SK-N-SH (cell line): ENCODE results near the gene CLSTN2. TPM values are rescaled to one million over a fixed set of nuclear protein-coding genes. Genes with fewer than 3 reads are reported as not detected.

ENCODE experiments used
- CTCF ChIA-PET: fragments of 300-600, 350-600 bp; formaldehyde crosslinking; extraction: SDS; loops from one replicate; lab custom pipeline; 2021; lab: Yijun Ruan, JAX
- POLR2A ChIA-PET: fragments of 350-600 bp; sonication (Branson Sonifier 250); formaldehyde crosslinking; extraction: SDS; loops from one replicate; lab custom pipeline; 2020; ENCODE audit warnings: antibody characterized with exemption, inconsistent platforms; lab: Yijun Ruan, JAX
- DNase-seq: peaks from one replicate; pipeline ENCODE4 v3.0.0; 2012
- H2AFZ ChIP-seq: fragments of 200-600 bp; sonication (generic); 2 replicates; pipeline ENCODE4 v1.8.1; 2016; ENCODE audit warnings: antibody characterized with exemption, mild to moderate bottlenecking, low read depth
- H3F3A ChIP-seq: fragments of 200-600 bp; sonication (generic); replicated peaks from 2 replicates; pipeline ENCODE3; 2016; ENCODE audit warnings: antibody characterized with exemption, mild to moderate bottlenecking; ENCODE audit not compliant: insufficient read depth
- H3K27ac ChIP-seq, 2 experiments: fragments of 200-500 bp in 1 of 2; fragments of 200-600 bp in 1 of 2; sonication (Bioruptor generic) in 1 of 2; sonication (generic), shearing (Covaris generic) in 1 of 2; 2 replicates each; pipeline versions ENCODE4 v1.5.1 to v1.6.1; 2014 to 2016; ENCODE audit warnings: low read depth in 2 of 2, inconsistent platforms in 1 of 2, low read length in 1 of 2, mild to moderate bottlenecking in 1 of 2, mixed read lengths in 1 of 2
- H3K27me3 ChIP-seq: fragments of 200-600 bp; sonication (generic), shearing (Covaris generic); 2 replicates; pipeline ENCODE4 v1.6.1; 2016; ENCODE audit warnings: mixed run types; ENCODE audit not compliant: insufficient read depth
- H3K36me3 ChIP-seq, 2 experiments: fragments of 200-500 bp in 1 of 2; fragments of 200-600 bp in 1 of 2; sonication (Bioruptor generic) in 1 of 2; sonication (generic) in 1 of 2; replicated peaks in 1 of 2; 2 replicates each; pipeline versions ENCODE3 to v1.5.1; 2014 to 2016; ENCODE audit warnings: low read length in 1 of 2, mild to moderate bottlenecking in 1 of 2; ENCODE audit not compliant: insufficient read depth in 2 of 2, control insufficient read depth in 1 of 2
- H3K4me1 ChIP-seq, 2 experiments: fragments of 200-500 bp in 1 of 2; fragments of 200-600 bp in 1 of 2; sonication (Bioruptor generic) in 1 of 2; sonication (generic), shearing (Covaris generic) in 1 of 2; 2 replicates each; pipeline versions ENCODE4 v1.5.1 to v1.6.1; 2014 to 2016; ENCODE audit warnings: low read depth in 1 of 2, low read length in 1 of 2, mixed run types in 1 of 2; ENCODE audit not compliant: insufficient read depth in 2 of 2, control insufficient read depth in 1 of 2
- H3K4me2 ChIP-seq: fragments of 200-600 bp; sonication (generic), shearing (Covaris generic); 2 replicates; pipeline ENCODE4 v1.6.1; 2017; ENCODE audit warnings: mixed run types
- H3K4me3 ChIP-seq, 2 experiments: fragments of 200-500 bp in 1 of 2; fragments of 200-600 bp in 1 of 2; sonication (Bioruptor generic) in 1 of 2; sonication (generic), shearing (Covaris generic) in 1 of 2; 2 replicates each; pipeline versions ENCODE4 v1.5.1 to v1.8.1; 2014 to 2016; ENCODE audit warnings: low read depth in 2 of 2, inconsistent platforms in 1 of 2, low read length in 1 of 2, mild to moderate bottlenecking in 1 of 2, mixed read lengths in 1 of 2, moderate library complexity in 1 of 2
- H3K79me2 ChIP-seq: fragments of 200-600 bp; sonication (generic); 2 replicates; pipeline ENCODE4 v1.8.1; 2017; ENCODE audit warnings: mild to moderate bottlenecking; ENCODE audit not compliant: insufficient read depth
- H3K9ac ChIP-seq: fragments of 200-600 bp; sonication (generic); 2 replicates; pipeline ENCODE4 v1.6.1; 2017; ENCODE audit warnings: mixed run types
- H3K9me2 ChIP-seq: fragments of 200-600 bp; sonication (generic); 2 replicates; pipeline ENCODE4 v1.6.1; 2017; ENCODE audit warnings: mixed run types
- H3K9me3 ChIP-seq: fragments of 200-600 bp; sonication (generic); 2 replicates; pipeline ENCODE4 v1.6.1; 2017; ENCODE audit warnings: mixed run types, mild to moderate bottlenecking, moderate library complexity
- H4K20me1 ChIP-seq: fragments of 200-600 bp; sonication (generic); 2 replicates; pipeline ENCODE4 v1.6.1; 2017; ENCODE audit warnings: mild to moderate bottlenecking, mixed run types; ENCODE audit not compliant: insufficient read depth
- CHD2 ChIP-seq: fragments of 150-350 bp; IDR thresholded peaks from 2 replicates; pipeline ENCODE4 v1.6.1; 2018; ENCODE audit warnings: low read length; ENCODE audit not compliant: partially characterized antibody
- ELF1 ChIP-seq: IDR thresholded peaks from 2 replicates; pipeline ENCODE4 v1.4.0; 2012
- EP300 ChIP-seq, 2 experiments: IDR thresholded peaks; 2 replicates each; pipeline versions ENCODE4 v1.4.0 to v1.6.1; 2012; ENCODE audit warnings: borderline replicate concordance in 1 of 2, low read depth in 1 of 2, low read length in 1 of 2
- EZH2phosphoT487 ChIP-seq: fragments of 200-600 bp; sonication (generic); IDR thresholded peaks from 2 replicates; pipeline ENCODE4 v1.6.1; 2017; ENCODE audit warnings: low read depth, mixed run types, mild to moderate bottlenecking, antibody characterized with exemption, moderate library complexity, borderline replicate concordance
- FOSL2 ChIP-seq: IDR thresholded peaks from 2 replicates; pipeline ENCODE4 v1.4.0; 2012; ENCODE audit warnings: low read depth, mild to moderate bottlenecking, moderate library complexity, borderline replicate concordance
- FOXM1 ChIP-seq: IDR thresholded peaks from 2 replicates; pipeline ENCODE4 v1.4.0; 2012; ENCODE audit warnings: low read depth, mild to moderate bottlenecking
- NFIC ChIP-seq: IDR thresholded peaks from 2 replicates; pipeline ENCODE4 v1.4.0; 2012; ENCODE audit warnings: borderline replicate concordance
- RAD21 ChIP-seq: IDR thresholded peaks from 2 replicates; pipeline ENCODE4 v1.6.1; 2012; ENCODE audit warnings: mild to moderate bottlenecking, low read length
- RCOR1 ChIP-seq: fragments of 150-350 bp; IDR thresholded peaks from 2 replicates; pipeline ENCODE4 v1.6.1; 2017; ENCODE audit warnings: antibody characterized with exemption, low read length
- REST ChIP-seq: IDR thresholded peaks from 2 replicates; pipeline ENCODE4 v1.6.1; 2012; ENCODE audit warnings: mild to moderate bottlenecking, low read depth, low read length, moderate library complexity
- TAF1 ChIP-seq: IDR thresholded peaks from 2 replicates; pipeline ENCODE4 v1.6.1; 2012; ENCODE audit warnings: low read depth, mild to moderate bottlenecking, low read length, moderate library complexity, borderline replicate concordance
- TCF12 ChIP-seq: IDR thresholded peaks from 2 replicates; pipeline ENCODE4 v1.4.0; 2012
- YY1 ChIP-seq: IDR thresholded peaks from 2 replicates; pipeline ENCODE4 v1.4.0; 2012; ENCODE audit warnings: low read depth, mild to moderate bottlenecking
- WGBS: methylation state at CpG from one replicate; pipeline ENCODE4 v1.1.6; 2017; ENCODE audit warnings: low lambda C conversion rate; 5-methylcytosine and 5-hydroxymethylcytosine counted together
- polyA plus RNA-seq, 3 experiments: library from polyadenylated mRNA; depleted of rRNA; stranded (reverse); fragments of >200 nt; gene quantifications; 2 replicates each; pipeline ENCODE4 v1.2.3, GENCODE V29; 2012
- TF ChIP-seq, protein P1 (sequence below): IDR thresholded peaks from 2 replicates; pipeline ENCODE4 v1.4.0; 2012; ENCODE audit warnings: low read depth
- TF ChIP-seq, protein P2 (sequence below): IDR thresholded peaks from 2 replicates; pipeline ENCODE4; 2012

Gene CLSTN2
- polyA plus RNA-seq, 1 of the 3 experiments (the other 2 are of a cell fraction): 0.02 TPM

DNA sequence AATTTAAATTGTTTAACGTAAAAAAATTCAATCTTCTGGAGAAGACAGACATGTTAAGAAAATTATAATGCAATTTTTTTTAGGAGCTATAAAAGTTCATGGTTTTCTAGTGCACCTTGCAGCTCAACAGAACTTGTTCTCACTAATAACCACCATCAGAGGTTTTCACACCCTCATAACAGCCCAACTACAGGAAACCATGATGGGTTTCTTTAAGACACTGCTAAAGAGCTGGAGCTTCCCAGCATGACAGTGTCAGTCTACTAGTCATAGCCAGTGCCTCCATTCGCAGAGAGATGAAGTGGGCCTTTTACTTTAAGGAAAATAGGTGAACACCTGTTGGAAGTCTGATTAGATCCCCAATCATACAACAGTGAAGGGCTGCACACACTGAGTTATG lies 518.8 kb downstream of the CLSTN2 start (continued):
- TF ChIP-seq ELF1: no peak
- TF ChIP-seq, all 33 proteins: peak for 0

- Histone ChIP-seq H4K20me1 (no peaks in the 10 kb centered on the region), H3K27ac (no peak overlapping the region), H3K9me3 (no peaks in the 10 kb centered on the region), H3K27me3 (no peaks in the 10 kb centered on the region), H3K9ac (no peak overlapping the region), H3F3A (no peaks in the 10 kb centered on the region), H3K9me2 (no peaks in the 10 kb centered on the region), H3K4me2 (no peak overlapping the region), H3K79me2 (no peaks in the 10 kb centered on the region), H2AFZ (no peak overlapping the region), H3K4me1 (peaks cover 0 to 7% of the 10 kb centered on the region in 2 experiments; a peak in 1 of 4 replicates), H3K4me3 (no peak overlapping the region), H3K36me3 (no peaks in the 10 kb centered on the region)
- CTCF ChIA-PET: interaction anchor here (0.7 kb wide), 1 partner anchor 44 kb away, joined by 3 read pairs; no protein-coding TSS in a partner anchor
- TF ChIP-seq TAF1 (no peak), REST (no peak), YY1 (no peak), RAD21 (no peak), EP300 (IDR thresholded peaks at IDR 0.05; ENCODE audit: borderline replicate concordance in 1 of 2, low read depth in 1 of 2, low read length in 1 of 2) (no peak)
- TF ChIP-seq, protein P1, sequence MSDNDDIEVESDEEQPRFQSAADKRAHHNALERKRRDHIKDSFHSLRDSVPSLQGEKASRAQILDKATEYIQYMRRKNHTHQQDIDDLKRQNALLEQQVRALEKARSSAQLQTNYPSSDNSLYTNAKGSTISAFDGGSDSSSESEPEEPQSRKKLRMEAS: no peak
- TF ChIP-seq, protein P2, sequence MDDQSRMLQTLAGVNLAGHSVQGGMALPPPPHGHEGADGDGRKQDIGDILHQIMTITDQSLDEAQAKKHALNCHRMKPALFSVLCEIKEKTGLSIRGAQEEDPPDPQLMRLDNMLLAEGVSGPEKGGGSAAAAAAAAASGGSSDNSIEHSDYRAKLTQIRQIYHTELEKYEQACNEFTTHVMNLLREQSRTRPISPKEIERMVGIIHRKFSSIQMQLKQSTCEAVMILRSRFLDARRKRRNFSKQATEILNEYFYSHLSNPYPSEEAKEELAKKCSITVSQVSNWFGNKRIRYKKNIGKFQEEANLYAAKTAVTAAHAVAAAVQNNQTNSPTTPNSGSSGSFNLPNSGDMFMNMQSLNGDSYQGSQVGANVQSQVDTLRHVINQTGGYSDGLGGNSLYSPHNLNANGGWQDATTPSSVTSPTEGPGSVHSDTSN: no peak
- DNase-seq: no peak
- WGBS: 26% methylated on average over 5 of the region's 5 CpGs
- POLR2A ChIA-PET: no interaction called here
These were observed 520.7 kb downstream of the CLSTN2 start for GRCh38 chr3:140455521-140456214.

- no peak overlapping the region for H3K4me2 ChIP-seq
- H3K79me2 ChIP-seq: no peaks in the 10 kb centered on the region
- no peak for DNase-seq
- no peak overlapping the region for H3K27ac ChIP-seq
- CTCF ChIA-PET: no interaction called here
- H3K36me3 ChIP-seq: no peaks in the 10 kb centered on the region
- H3F3A ChIP-seq: no peaks in the 10 kb centered on the region
- no peaks in the 10 kb centered on the region for H4K20me1 ChIP-seq
- POLR2A ChIA-PET: no interaction called here
- no peak overlapping the region for H2AFZ ChIP-seq
- H3K4me3 ChIP-seq: no peak overlapping the region
- peaks cover 0 to 7% of the 10 kb centered on the region in 2 experiments; a peak in 1 of 4 replicates for H3K4me1 ChIP-seq
- no peaks in the 10 kb centered on the region for H3K27me3 ChIP-seq
- H3K9me2 ChIP-seq: no peaks in the 10 kb centered on the region
- WGBS: 73% methylated on average over 2 of the region's 3 CpGs
- H3K9ac ChIP-seq: no peak overlapping the region
- H3K9me3 ChIP-seq: no peaks in the 10 kb centered on the region
- no peak for TF ChIP-seq FOSL2
- TF ChIP-seq, protein P2: no peak
- TF ChIP-seq RCOR1: no peak
- TF ChIP-seq FOXM1: no peak
- TF ChIP-seq TCF12: no peak
- TF ChIP-seq NFIC: no peak
- TF ChIP-seq EZH2phosphoT487: no peak
- TF ChIP-seq CHD2: no peak
- no peak for TF ChIP-seq REST
These were observed 522.0 kb downstream of the CLSTN2 start for GRCh38 chr3:140456974-140457373.
